ENCODE data around the gene NTMT2. TPM values are rescaled to one million over a fixed set of nuclear protein-coding genes. Genes with fewer than 3 reads are reported as not detected.

Gene NTMT2
- total RNA-seq, result not detected in 2 replicates

GRCh38 chr1:170145770-170146676 lies at the start of gene NTMT2:
NTMT2 (plus strand) TSS chr1:170145959; CDS start chr1:170146108, 149 bp downstream.

Other genes starting within 250 kb of the NTMT2 start
- 9.5 and 11.7 TPM in 2 replicates for gene KIFAP3, start 71.3 kb upstream of the NTMT2 start, total RNA-seq

Data from mesangial cell (primary cell).